Erythroblast (primary cell): ENCODE data around the gene PRRG1.

ENCODE experiments used
- GATA1 ChIP-seq: IDR thresholded peaks from 2 replicates; pipeline ENCODE4 v1.6.1; 2011; ENCODE audit warnings: low read depth, mild to moderate bottlenecking, control low read depth, low read length, moderate library complexity
- POLR2A ChIP-seq: IDR thresholded peaks from 2 replicates; pipeline ENCODE4 v1.6.1; 2011; ENCODE audit warnings: mild to moderate bottlenecking, low read length

DNA sequence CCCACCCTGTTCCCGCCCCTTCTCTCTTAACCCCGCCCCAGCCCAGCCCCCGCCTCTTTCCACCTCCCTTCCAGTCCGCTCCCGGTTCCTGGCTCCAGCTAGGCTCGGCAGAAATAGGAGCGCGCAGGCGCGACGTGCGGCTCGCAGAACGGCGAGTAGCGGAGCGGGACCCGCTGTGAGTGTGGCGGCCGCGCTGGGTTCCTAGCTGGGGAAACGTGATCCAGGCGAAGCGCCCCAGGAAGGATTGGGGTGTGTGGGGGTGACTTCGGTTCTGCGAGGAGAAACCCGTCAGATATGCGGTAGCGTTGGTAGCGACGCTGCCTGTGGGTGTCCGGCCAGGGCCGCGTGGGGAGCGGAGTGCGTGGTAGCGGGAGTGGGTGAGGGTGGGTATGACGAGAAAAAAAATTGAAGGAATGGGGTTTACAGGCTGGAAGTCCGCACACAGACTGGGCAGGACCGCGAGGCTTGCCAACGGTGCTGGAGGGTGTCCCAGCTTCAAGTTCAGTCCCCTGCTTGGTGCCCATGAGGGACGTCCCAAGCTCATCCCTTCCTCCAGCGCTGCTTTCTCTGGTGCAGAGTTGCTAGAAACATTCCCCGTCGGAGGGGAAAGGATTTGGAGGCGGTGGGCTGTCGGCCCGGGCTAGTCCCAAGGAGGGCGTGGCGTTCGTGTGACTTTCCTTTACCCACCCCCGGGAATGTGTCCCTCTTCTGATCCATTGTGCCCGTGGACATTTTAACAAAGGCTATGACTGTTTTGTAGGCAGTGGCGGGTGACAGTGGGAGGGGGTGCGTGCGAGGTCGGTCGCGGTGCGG is at the start of gene PRRG1:
- TF ChIP-seq POLR2A: no peak
- TF ChIP-seq GATA1: no peak
